NCI-H2081 treated with DMSO at 0.1 percent for 48 hours (cell line): ENCODE results near the gene CALHM6.

Experiments
- DNase-seq: peaks from one replicate; lab custom pipeline; 2025; lab: John Stamatoyannopoulos, UW

CALHM6 gene

DNA sequence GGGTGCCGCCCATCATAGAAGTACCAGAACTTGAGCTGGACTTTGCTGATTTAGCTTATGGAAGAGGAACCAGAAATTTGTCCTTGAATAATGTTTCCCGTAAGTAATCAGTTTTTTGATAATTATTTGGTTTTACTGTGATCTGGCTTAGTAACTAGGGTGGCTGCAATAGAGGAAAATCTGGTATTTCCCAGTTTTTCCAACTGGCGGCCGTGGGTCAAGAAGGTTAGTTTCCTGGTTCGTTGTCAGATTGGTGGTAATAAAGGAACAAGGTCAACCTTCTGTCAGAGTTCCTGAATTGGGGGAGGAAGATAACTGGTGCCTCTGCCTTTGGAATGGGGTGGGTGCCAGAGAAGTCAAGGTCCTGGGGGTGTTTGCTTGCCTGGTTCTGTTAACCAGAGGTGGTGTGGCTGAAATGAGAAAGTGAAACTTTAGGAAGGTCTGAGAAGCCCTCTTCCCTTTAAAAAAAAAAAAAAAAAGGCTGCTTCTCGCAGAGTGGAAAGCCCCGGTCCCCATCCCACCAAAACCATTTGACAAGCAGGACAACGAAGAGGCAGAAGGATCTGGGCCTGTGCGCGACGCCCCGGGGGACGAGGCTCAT lies at the start of gene CALHM6:
TSS of gene CALHM6 (plus strand) at position 45 of the 601 bp plus-strand sequence. CDS start at position 600, 555 bp downstream.
- DNase-seq, result no peak

DNA sequence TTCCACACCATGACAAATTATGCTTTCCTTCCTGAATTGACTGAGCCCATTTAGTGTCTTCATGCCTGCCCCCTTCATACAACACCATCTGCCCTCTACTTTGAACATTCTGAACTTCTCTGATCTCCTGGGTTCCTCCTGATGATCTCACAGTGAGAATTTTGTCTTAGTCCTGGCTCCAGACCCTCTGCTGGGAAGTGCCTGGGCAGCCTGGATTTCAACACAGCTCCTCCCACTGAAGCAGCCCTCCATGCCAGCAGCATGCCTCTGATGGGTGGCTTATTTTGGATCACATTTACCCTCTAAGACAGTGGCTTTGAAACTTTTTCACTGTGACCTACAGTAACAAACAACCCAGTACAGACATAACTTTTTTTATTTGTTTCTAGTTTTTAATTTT lies 48.9 kb upstream of the CALHM6 start:
- no peak for DNase-seq

DNA sequence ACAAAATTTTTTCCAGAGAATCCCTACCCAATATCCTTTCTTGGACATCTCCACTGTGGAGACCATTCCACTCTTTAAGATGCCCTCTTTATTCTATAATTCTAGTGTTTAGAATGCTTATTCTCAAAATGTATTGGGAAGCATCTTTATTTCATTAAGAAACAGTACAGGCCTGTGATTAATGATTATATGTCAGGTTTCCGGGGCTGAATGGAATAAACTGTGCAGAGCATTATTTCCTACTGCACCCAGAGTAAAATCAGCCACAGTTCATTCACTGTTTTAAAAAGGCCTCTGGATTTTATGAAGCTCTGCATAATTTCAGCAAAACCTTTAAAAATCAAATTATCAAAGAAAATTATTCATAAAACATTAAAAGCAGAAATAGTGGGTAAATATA lies 47.8 kb upstream of the CALHM6 start:
- no peak for DNase-seq

GRCh38 chr6:116417661-116418060 lies 43.5 kb upstream of the CALHM6 start:
- DNase-seq, result no peak

GRCh38 chr6:116419069-116419786 lies 41.9 kb upstream of the CALHM6 start:
- DNase-seq, result no peak

- no peak for DNase-seq
Observed at GRCh38 chr6:116420341-116420740, 40.8 kb upstream of the CALHM6 start.

DNA sequence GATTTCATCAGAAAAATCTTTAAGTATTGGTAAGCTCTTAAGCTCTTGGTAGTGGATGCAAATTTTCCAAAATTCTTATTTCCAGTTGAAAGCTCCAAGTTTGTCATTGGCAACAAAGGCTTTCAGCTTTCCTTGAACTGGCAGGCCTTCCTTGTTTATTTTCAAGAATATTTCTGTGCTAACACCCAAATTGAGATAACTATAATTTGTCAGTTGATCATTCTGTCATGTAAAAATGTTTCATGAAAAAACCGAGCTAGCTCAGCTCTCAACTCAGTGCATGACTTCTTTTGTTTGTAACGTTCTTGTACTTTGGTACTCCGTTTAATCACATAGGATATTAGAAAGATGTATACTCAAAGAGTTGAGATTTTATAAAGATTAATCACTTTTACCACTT lies 38.9 kb upstream of the CALHM6 start:
- no peak for DNase-seq

GRCh38 chr6:116424001-116424400 lies 37.2 kb upstream of the CALHM6 start:
- DNase-seq, result no peak

DNA sequence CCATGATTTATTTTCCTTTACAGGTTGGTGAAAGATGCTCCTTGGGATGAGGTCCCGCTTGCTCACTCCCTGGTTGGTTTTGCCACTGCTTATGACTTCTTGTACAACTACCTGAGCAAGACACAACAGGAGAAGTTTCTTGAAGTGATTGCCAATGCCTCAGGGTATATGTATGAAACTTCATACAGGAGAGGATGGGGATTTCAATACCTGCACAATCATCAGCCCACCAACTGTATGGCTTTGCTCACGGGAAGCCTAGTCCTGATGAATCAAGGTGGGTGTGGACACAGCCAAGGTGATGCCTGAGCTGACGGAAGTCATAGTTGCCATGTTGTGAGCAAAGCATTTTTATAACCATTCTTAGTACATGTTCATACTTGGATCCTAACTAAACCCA lies 34.6 kb upstream of the CALHM6 start:
- no peak for DNase-seq

DNA sequence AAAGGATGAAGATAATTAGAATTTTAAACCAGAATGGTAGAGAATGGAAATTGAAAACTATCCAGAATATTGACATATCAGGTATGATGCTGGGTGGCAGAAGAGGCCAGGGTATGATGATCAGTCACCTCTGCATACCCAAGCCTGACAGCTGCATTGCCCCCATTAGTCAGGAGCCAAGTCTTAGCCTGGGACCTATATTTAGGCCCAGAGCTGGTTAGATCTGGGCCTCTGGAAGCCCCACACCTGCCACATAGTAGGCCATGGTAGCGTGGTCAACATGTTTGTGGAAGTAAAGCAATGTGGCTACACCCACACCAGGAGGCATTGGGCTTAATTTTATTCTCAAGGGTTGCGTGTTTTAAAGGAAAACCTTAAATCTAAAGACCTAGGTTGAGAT lies 32.1 kb upstream of the CALHM6 start:
- no peak for DNase-seq

DNA sequence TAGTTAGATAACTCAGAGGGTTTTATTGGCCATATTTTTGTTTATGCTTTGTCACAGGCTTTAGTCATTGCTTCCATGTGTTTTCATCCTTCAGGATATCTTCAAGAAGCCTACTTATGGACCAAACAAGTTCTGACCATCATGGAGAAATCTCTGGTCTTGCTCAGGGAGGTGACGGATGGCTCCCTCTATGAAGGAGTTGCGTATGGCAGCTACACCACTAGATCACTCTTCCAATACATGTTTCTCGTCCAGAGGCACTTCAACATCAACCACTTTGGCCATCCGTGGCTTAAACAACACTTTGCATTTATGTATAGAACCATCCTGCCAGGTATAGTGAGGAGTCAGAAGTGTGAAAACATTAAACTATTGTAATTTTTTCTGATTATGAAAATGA lies 30.3 kb upstream of the CALHM6 start:
- no peak for DNase-seq

DNA sequence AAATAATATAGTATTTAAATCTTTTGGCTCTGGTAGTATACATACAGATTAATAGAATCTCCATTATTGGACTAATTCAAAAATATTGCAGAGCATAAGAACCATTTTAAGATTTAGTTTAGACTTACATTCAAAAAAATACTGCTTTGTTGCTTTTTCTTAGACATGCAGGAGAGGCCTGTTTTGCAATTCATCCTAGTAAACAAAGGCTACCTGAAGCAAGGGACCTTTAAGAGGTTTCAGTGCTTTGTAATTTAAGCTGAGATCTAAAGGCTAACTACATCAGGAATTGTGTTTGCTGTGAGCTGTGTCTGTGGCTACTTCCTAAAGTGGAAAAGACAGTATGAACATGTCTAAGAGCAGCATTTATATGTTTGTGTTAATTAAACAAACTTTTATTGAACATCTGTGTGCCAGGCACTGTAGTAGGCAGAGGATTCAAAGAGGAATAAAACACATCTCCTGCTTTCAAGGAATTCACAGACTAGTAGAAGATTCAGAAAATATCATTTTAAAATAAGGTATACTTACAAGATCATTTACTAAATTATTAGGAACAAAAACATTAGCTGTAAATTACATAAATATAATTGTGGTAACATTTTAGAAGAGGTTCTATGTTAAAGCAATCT lies 29.1 kb upstream of the CALHM6 start:
- DNase-seq, result no peak

GRCh38 chr6:116433206-116433712 lies 27.9 kb upstream of the CALHM6 start:
- DNase-seq, result no peak

DNA sequence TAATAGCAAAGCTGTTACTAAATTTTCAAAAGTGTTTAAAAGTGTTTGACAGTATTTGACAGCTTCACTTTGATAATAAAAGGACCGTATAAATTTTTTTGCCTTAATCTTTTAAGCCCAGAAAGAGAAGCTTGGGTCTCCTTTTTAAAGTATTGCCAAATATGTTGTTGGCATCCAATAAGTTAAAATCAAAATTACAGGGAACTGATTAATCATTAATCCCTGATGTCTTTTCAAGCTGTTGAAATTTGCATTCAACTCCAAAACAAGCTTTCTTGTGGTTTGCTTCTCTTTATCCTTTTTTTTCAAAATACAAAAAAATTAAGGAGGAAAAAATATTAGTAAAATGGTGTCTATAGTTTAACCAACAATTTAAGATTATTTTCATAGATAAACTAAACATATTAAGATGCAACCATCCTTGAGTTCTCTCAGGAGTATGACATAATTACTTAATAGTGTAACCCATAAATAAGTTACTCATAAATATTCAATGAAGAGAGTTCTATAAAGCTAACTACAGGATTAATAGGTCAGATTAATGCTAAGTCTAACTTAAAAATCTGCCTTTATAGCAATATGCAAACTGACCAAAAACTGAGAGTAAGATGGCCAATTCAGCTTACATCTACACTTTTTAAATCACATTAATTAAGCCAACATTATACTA lies 27.0 kb upstream of the CALHM6 start:
- DNase-seq, result no peak

DNA sequence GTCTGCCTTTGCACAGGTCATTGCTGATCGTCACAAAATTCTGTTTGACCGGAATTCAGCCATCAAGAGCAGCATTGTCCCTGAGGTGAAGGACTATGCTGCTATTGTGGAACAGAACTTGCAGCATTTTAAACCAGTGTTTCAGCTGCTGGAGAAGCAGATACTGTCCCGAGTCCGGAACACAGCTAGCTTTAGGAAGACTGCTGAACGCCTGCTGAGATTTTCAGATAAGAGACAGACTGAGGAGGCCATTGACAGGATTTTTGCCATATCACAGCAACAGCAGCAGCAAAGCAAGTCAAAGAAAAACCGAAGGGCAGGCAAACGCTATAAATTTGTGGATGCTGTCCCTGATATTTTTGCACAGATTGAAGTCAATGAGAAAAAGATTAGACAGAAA lies 24.6 kb upstream of the CALHM6 start:
- DNase-seq, result no peak

GRCh38 chr6:116437656-116438055 lies 23.5 kb upstream of the CALHM6 start:
- DNase-seq, result no peak

- DNase-seq, result no peak
Observed at GRCh38 chr6:116438590-116439448, 22.4 kb upstream of the CALHM6 start.

GRCh38 chr6:116439522-116440051 lies 21.6 kb upstream of the CALHM6 start:
- no peak for DNase-seq

- no peak for DNase-seq
Observed at GRCh38 chr6:116443105-116443504, 18.1 kb upstream of the CALHM6 start.

DNA sequence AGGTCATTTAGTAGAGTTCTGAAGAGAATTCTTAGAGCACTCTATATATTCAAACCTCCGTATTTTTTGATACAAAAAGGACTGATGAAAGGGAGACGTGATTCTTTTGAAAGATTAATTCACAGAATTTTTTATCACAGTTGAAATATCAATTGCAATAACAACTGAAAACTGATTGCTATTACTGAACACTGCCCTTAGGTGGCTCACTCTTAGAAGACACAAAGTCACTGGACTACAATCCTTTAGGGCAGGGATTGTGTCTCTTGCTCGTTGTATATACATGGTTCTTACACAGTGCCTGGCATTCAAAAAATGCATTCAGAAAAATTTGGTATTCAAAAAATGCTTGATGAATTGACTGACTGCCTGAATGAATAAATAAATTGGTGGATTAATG lies 17.1 kb upstream of the CALHM6 start:
- DNase-seq, result no peak

GRCh38 chr6:116444575-116444974 lies 16.6 kb upstream of the CALHM6 start:
- no peak for DNase-seq
